Uterus (tissue), 4 donors: Measurements from ENCODE around the gene PACRG. TPM values are rescaled to one million over a fixed set of nuclear protein-coding genes. Genes with fewer than 3 reads are reported as not detected.

Experiments
- DNase-seq, 2 donors: peaks; one replicate each; pipeline ENCODE4 v3.0.0-alpha.2; 2019 to 2020
- H3K27ac ChIP-seq, 2 donors: fragments of 200-600 bp; sonication (generic); 1 replicate in 1 of 2; 2 replicates in 1 of 2; pipeline ENCODE4 v1.5.1; 2016 to 2018
- H3K27me3 ChIP-seq, 2 donors: fragments of 200-600 bp; sonication (generic); one replicate each; pipeline ENCODE4 v1.5.1; 2018 to 2019; ENCODE audit warnings: control low read depth in 1 of 2
- H3K36me3 ChIP-seq, 2 donors: fragments of 200-600 bp; sonication (generic); one replicate each; pipeline ENCODE4 v1.5.1; 2019; ENCODE audit warnings: control low read depth in 1 of 2
- H3K4me1 ChIP-seq, 2 donors: fragments of 200-600 bp; sonication (generic); one replicate each; pipeline ENCODE4 v1.5.1; 2018 to 2019; ENCODE audit warnings: control low read depth in 1 of 2
- H3K4me3 ChIP-seq, 2 donors: fragments of 200-600 bp; sonication (generic); 1 replicate in 1 of 2; 2 replicates in 1 of 2; pipeline ENCODE4 v1.5.1; 2018 to 2019; ENCODE audit warnings: mild to moderate bottlenecking in 1 of 2
- H3K9me3 ChIP-seq, 2 donors: fragments of 200-600 bp; sonication (generic); one replicate each; pipeline ENCODE4 v1.5.1; 2019; ENCODE audit warnings: control low read depth in 1 of 2
- CTCF ChIP-seq, 4 experiments: fragments of 200-600 bp in 2 of 4; fragments of 450-650 bp in 2 of 4; sonication (generic) in 2 of 4; IDR thresholded peaks; one replicate each; pipeline ENCODE4 v1.5.1; 2016 to 2019; ENCODE audit warnings: antibody characterized with exemption in 4 of 4, mild to moderate bottlenecking in 2 of 4, moderate library complexity in 1 of 4
- POLR2A ChIP-seq, 2 donors: fragments of 450-650 bp; IDR thresholded peaks; one replicate each; pipeline ENCODE4 v1.6.1; 2016; ENCODE audit warnings: antibody characterized with exemption in 2 of 2, mild to moderate bottlenecking in 1 of 2, moderate library complexity in 1 of 2
- intact Hi-C: fragments of 100-400 bp; cut with DNase I; formaldehyde crosslinking; loops from one replicate; pipeline ENCODE4 v1.15.1; 2023; ENCODE audit warnings: low total_unique reads
- total RNA-seq, 4 donors: library from RNA; depleted of rRNA in 3 of 4; stranded (reverse); fragments of >200 nt in 3 of 4; gene quantifications; one replicate each; pipeline versions ENCODE4 v1.1.0 to v1.2.4, GENCODE V29; 2014 to 2023
- donor health status: DM: yes; HTN: yes; CAD: no.

The PACRG gene
- total RNA-seq, 4 donors from 2014 or later: 4.6 to 12.3 (median 7.5) TPM

DNA sequence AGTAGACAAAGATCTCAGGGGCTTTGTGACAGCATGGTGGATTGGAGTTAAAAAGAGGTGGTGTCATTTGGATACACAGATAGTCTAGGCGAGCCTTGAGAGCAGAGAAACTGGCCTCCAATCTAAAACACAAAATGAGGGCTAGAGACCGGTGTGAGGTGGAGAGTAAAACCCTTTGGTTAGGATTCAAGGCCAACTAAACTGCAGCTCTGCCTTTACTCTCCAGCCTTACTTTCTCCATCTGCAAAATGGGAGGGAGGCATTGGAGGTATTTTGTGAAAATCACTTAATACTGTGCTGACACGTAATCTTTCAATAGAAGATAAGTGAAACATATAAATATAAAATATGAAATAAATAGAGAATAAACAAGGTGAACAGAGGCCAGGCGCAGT is 597.6 kb downstream of the PACRG start:
- no peaks in the 10 kb centered on the region for H3K36me3 ChIP-seq
- no peaks in the 10 kb centered on the region for H3K27me3 ChIP-seq
- no peak for TF ChIP-seq CTCF (IDR thresholded peaks at IDR 0.05)
- no peak for TF ChIP-seq POLR2A (IDR thresholded peaks at IDR 0.05)
- no peak for DNase-seq
- H3K4me3 ChIP-seq: no peak overlapping the region
- intact Hi-C loops: no loop called here
- H3K4me1 ChIP-seq: no peaks in the 10 kb centered on the region
- no peak overlapping the region for H3K27ac ChIP-seq
- no peaks in the 10 kb centered on the region for H3K9me3 ChIP-seq

DNA sequence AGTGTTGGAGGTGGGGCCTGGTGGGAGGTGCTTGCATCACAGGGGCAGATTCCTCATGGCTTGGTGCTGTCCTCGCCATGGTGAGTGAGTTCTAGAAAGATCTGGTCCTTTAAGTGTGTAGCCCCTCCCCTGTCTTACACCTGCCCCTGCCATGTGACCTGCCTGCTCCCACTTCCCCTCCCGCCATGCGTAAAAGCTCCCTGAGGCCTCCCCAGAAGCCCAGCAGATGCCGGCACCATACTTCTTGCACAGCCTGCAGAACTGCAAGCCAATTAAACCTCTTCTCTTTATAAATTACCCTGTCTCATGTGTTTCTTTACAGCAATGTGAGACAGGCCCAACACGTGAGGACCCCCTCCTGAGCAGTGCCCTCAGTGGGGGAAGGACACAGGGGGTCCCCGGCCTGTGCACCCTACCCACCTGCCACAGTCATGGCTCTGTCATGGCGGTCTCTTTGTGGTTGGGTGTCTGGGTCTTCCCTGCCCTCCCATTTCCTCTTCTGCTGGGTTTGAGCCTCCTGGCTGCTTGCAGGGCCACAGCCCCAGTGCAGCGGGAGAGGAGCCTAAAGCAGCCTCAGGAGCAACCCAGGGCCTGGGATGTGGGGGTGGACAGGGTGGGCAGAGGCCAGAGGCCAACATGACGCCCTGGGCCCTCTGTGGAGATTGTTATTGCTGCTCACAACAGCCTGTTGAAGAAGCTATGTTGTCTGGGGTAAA is 599.5 kb downstream of the PACRG start:
- Histone ChIP-seq H3K9me3 (no peaks in the 10 kb centered on the region), H3K27ac (no peak overlapping the region), H3K4me3 (no peak overlapping the region), H3K27me3 (no peaks in the 10 kb centered on the region), H3K4me1 (no peaks in the 10 kb centered on the region), H3K36me3 (no peaks in the 10 kb centered on the region)
- TF ChIP-seq POLR2A (IDR thresholded peaks at IDR 0.05) (no peak), CTCF (IDR thresholded peaks at IDR 0.05) (no peak)
- no peak for DNase-seq
- intact Hi-C loops: no loop called here

DNA sequence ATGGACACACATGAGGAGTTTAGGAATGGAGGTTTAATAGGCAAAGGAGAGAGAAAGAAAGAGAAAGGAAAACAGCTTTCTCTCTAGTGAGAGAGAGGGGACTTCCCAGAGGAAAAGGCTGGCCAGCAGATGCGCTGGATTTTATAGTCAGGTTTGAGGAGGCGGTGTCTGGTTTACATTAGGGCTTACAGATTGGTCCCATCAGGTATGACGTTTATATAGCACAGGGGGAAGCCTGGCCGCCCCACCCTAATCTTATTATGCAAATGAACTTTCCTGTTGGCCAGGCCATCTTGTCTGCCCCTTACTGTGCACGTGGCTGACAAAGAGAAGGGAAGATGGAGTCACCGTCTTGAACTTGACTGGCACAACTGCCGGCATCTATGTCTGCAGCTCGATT is 600.1 kb downstream of the PACRG start:
- no peak for TF ChIP-seq POLR2A (IDR thresholded peaks at IDR 0.05)
- TF ChIP-seq CTCF (IDR thresholded peaks at IDR 0.05): no peak
- Histone ChIP-seq H3K36me3 (no peaks in the 10 kb centered on the region), H3K9me3 (no peaks in the 10 kb centered on the region), H3K4me3 (no peak overlapping the region), H3K4me1 (no peaks in the 10 kb centered on the region), H3K27ac (no peak overlapping the region), H3K27me3 (no peaks in the 10 kb centered on the region)
- no peak for DNase-seq
- intact Hi-C loops: no loop called here

- H3K9me3 ChIP-seq: no peaks in the 10 kb centered on the region
- H3K27ac ChIP-seq: no peak overlapping the region
- intact Hi-C loops: no loop called here
- H3K4me3 ChIP-seq: no peak overlapping the region
- H3K27me3 ChIP-seq: no peaks in the 10 kb centered on the region
- H3K4me1 ChIP-seq: no peaks in the 10 kb centered on the region
- no peak for DNase-seq
- TF ChIP-seq CTCF (IDR thresholded peaks at IDR 0.05) (no peak), POLR2A (IDR thresholded peaks at IDR 0.05) (no peak)
- H3K36me3 ChIP-seq: no peaks in the 10 kb centered on the region
Measured at GRCh38 chr6:163328411-163328810, 600.6 kb downstream of the PACRG start.

GRCh38 chr6:163329991-163330390 is 602.2 kb downstream of the PACRG start:
- Histone ChIP-seq H3K4me1 (no peaks in the 10 kb centered on the region), H3K27me3 (no peaks in the 10 kb centered on the region), H3K36me3 (no peaks in the 10 kb centered on the region), H3K4me3 (no peak overlapping the region), H3K27ac (no peak overlapping the region), H3K9me3 (no peaks in the 10 kb centered on the region)
- intact Hi-C loops: no loop called here
- DNase-seq: no peak
- TF ChIP-seq POLR2A (IDR thresholded peaks at IDR 0.05): no peak
- TF ChIP-seq CTCF (IDR thresholded peaks at IDR 0.05): no peak
